HG03457 (cell line): ENCODE results near the gene SLC9A2.

Experiments
- ATAC-seq: cut with Tn5 transposase; IDR thresholded peaks from one replicate; pipeline ENCODE4 v1.9.1; 2021; ENCODE audit warnings: moderate number of reproducible peaks; ENCODE audit not compliant: unreplicated experiment

Gene SLC9A2

GRCh38 chr2:102618452-102619413, 620 bp upstream of the SLC9A2 start:
- no peak for ATAC-seq

- ATAC-seq, result no peak
Measured at GRCh38 chr2:102620332-102620731, 979 bp downstream of the SLC9A2 start.

- ATAC-seq, result no peak
Measured at GRCh38 chr2:102621630-102622029, 2.3 kb downstream of the SLC9A2 start.

- ATAC-seq, result no peak
Measured at GRCh38 chr2:102622646-102623045, 3.3 kb downstream of the SLC9A2 start.

GRCh38 chr2:102630458-102630857, 11.1 kb downstream of the SLC9A2 start:
- ATAC-seq, result no peak

GRCh38 chr2:102632380-102633175, 13.2 kb downstream of the SLC9A2 start:
- ATAC-seq, result no peak

GRCh38 chr2:102634831-102635241, 15.5 kb downstream of the SLC9A2 start:
- ATAC-seq, result no peak

GRCh38 chr2:102635317-102635716, 16.0 kb downstream of the SLC9A2 start:
- no peak for ATAC-seq

GRCh38 chr2:102636283-102636907, 17.0 kb downstream of the SLC9A2 start:
- no peak for ATAC-seq

- no peak for ATAC-seq
Measured at GRCh38 chr2:102637358-102637757, 18.0 kb downstream of the SLC9A2 start.

GRCh38 chr2:102639429-102639828, 20.1 kb downstream of the SLC9A2 start:
- ATAC-seq, result no peak

GRCh38 chr2:102652126-102652525, 32.8 kb downstream of the SLC9A2 start:
- ATAC-seq, result no peak

- ATAC-seq, result no peak
Measured at GRCh38 chr2:102657770-102658169, 38.4 kb downstream of the SLC9A2 start.

- ATAC-seq, result no peak
Measured at GRCh38 chr2:102660070-102660469, 40.7 kb downstream of the SLC9A2 start.

GRCh38 chr2:102660574-102660973, 41.2 kb downstream of the SLC9A2 start:
- ATAC-seq, result no peak

- no peak for ATAC-seq
Measured at GRCh38 chr2:102661846-102662245, 42.5 kb downstream of the SLC9A2 start.

- ATAC-seq, result no peak
Measured at GRCh38 chr2:102662833-102663232, 43.5 kb downstream of the SLC9A2 start.

- no peak for ATAC-seq
Measured at GRCh38 chr2:102663381-102663780, 44.0 kb downstream of the SLC9A2 start.

GRCh38 chr2:102664471-102664909, 45.1 kb downstream of the SLC9A2 start:
- ATAC-seq, result peak; percentile 60

- no peak for ATAC-seq
Measured at GRCh38 chr2:102667072-102667471, 47.7 kb downstream of the SLC9A2 start.

- no peak for ATAC-seq
Measured at GRCh38 chr2:102668171-102668570, 48.8 kb downstream of the SLC9A2 start.
